K562 (cell line): ENCODE measurements around the gene CYP17A1. TPM values are rescaled to one million over a fixed set of nuclear protein-coding genes. Genes with fewer than 3 reads are reported as not detected.
A peak's percentile ranks its signal among the peaks of the same experiment; 100 is the strongest.

Experiments used
- ATAC-seq: fragments of 200-7000 bp; cut with Tn5 transposase; 3 replicates; pipeline ENCODE4 v1.9.1; 2020; ENCODE audit warnings: moderate library complexity
- BruUV-seq: library from RNA; stranded (reverse); fragments of 400-500 nt; replicated peaks from 2 replicates; lab custom pipeline; 2021; lab: Mats Ljungman, UMichigan
- CTCF ChIA-PET: fragments of 300-600 bp; formaldehyde crosslinking; extraction: SDS; loops from one replicate; lab custom pipeline; 2021; ENCODE audit warnings: low intra/inter-chr PET ratio; lab: Yijun Ruan, JAX
- POLR2A ChIA-PET: fragments of 300-600, 350-650 bp; sonication (Branson Sonifier 250); formaldehyde crosslinking; extraction: SDS; loops from one replicate; lab custom pipeline; 2021; ENCODE audit warnings: antibody characterized with exemption, inconsistent platforms; lab: Yijun Ruan, JAX
- DNase-seq, 4 experiments: peaks; one replicate each; pipeline versions ENCODE4 v3.0.0 to v3.0.0-alpha.2; 2011 to 2018; ENCODE audit warnings: low spot score in 3 of 4, mixed read lengths in 3 of 4; ENCODE audit errors: extremely low read depth in 1 of 4
- FAIRE-seq: peaks from 2 replicates; lab custom pipeline; 2011; peaks lifted over from hg19 to GRCh38; lab: Jason Lieb, UNC
- H2AFZ ChIP-seq: 2 replicates; pipeline ENCODE4 v1.6.0; 2011; ENCODE audit warnings: low read depth, low read length, control low read depth, inconsistent platforms
- H3K27ac ChIP-seq: fragments of 200-600 bp; 3 replicates; pipeline ENCODE4 v1.8.0; 2011; ENCODE audit warnings: low read depth, mild to moderate bottlenecking, control low read depth, inconsistent platforms, low read length, moderate library complexity, mixed read lengths; ENCODE audit errors: extremely low read depth
- H3K27me3 ChIP-seq, 2 experiments: fragments of 300-600 bp in 1 of 2; 2 replicates in 1 of 2; 3 replicates in 1 of 2; pipeline versions ENCODE4 v1.6.0 to v1.8.0; 2011; ENCODE audit warnings: inconsistent platforms in 2 of 2, low read length in 2 of 2, mild to moderate bottlenecking in 1 of 2, mixed read lengths in 1 of 2, moderate library complexity in 1 of 2; ENCODE audit not compliant: control insufficient read depth in 2 of 2, insufficient read depth in 2 of 2
- H3K36me3 ChIP-seq: fragments of 300-600 bp; 3 replicates; pipeline ENCODE4 v1.8.0; 2011; ENCODE audit warnings: mild to moderate bottlenecking, low read length, inconsistent platforms; ENCODE audit not compliant: control insufficient read depth, insufficient read depth
- H3K4me1 ChIP-seq, 2 experiments: fragments of 200-600 bp in 1 of 2; replicated peaks in 1 of 2; 2 replicates in 1 of 2; 3 replicates in 1 of 2; pipeline versions ENCODE4 v1.5.1 to v1.8.0; 2011; ENCODE audit warnings: inconsistent platforms in 2 of 2, low read length in 2 of 2, mild to moderate bottlenecking in 1 of 2, mixed read lengths in 1 of 2, moderate library complexity in 1 of 2; ENCODE audit not compliant: control insufficient read depth in 2 of 2, insufficient read depth in 2 of 2
- H3K4me2 ChIP-seq: 2 replicates; pipeline ENCODE4 v1.6.1; 2011; ENCODE audit warnings: low read length, control low read depth, inconsistent platforms, mixed read lengths; ENCODE audit not compliant: insufficient read depth
- H3K4me3 ChIP-seq: fragments of 200-600 bp; sonication (generic), shearing (Covaris generic); 2 replicates; pipeline ENCODE4 v1.5.1; 2016; ENCODE audit warnings: control low read depth, inconsistent platforms
- H3K79me2 ChIP-seq: fragments of 200-600 bp; 3 replicates; pipeline ENCODE4 v1.8.0; 2011; ENCODE audit warnings: low read length, inconsistent platforms; ENCODE audit not compliant: control insufficient read depth, insufficient read depth
- H3K9ac ChIP-seq, 2 experiments: 2 replicates each; pipeline versions ENCODE4 v1.6.0 to v1.6.1; 2011; ENCODE audit warnings: low read depth in 2 of 2, low read length in 2 of 2, control low read depth in 1 of 2, inconsistent platforms in 1 of 2, mild to moderate bottlenecking in 1 of 2, mixed read lengths in 1 of 2; ENCODE audit not compliant: insufficient read depth in 1 of 2
- H3K9me1 ChIP-seq: one replicate; pipeline ENCODE4 v1.6.0; 2011; ENCODE audit warnings: inconsistent platforms, mild to moderate bottlenecking, low read length, moderate library complexity; ENCODE audit not compliant: control insufficient read depth, insufficient read depth
- H3K9me3 ChIP-seq: replicated peaks from 2 replicates; pipeline ENCODE4 v1.5.1; 2011; ENCODE audit warnings: low read depth, low read length, inconsistent platforms; ENCODE audit not compliant: control insufficient read depth, insufficient read depth
- H4K20me1 ChIP-seq: replicated peaks from 2 replicates; pipeline ENCODE4 v1.6.1; 2011; ENCODE audit warnings: low read length, inconsistent platforms, mixed read lengths; ENCODE audit not compliant: control insufficient read depth, insufficient read depth
- CEBPG ChIP-seq, 3 experiments: fragments of 200-800 bp in 1 of 3; sonication (Bioruptor generic) in 1 of 3; sonication (generic) in 1 of 3; formaldehyde crosslinking in 1 of 3; IDR thresholded peaks in 2 of 3; conservative IDR thresholded peaks in 1 of 3; 2 replicates each; pipeline versions ENCODE4 v1.6.1 to v1.8.0; 2016 to 2022; ENCODE audit warnings: missing compliant biosample characterization in 2 of 3, missing genetic modification characterization in 2 of 3, mild to moderate bottlenecking in 1 of 3, missing genetic modification reagents in 1 of 3
- NUFIP1 ChIP-seq: fragments of 450-650 bp; IDR thresholded peaks from 2 replicates; pipeline ENCODE4 v1.6.1; 2018; ENCODE audit not compliant: partially characterized antibody
- TRIM24 ChIP-seq, 2 experiments: fragments of 450-650 bp; IDR thresholded peaks; 2 replicates each; pipeline ENCODE4 v1.6.1; 2016
- ZNF146 ChIP-seq: IDR thresholded peaks from one replicate; pipeline ENCODE4 v1.6.1; 2018; ENCODE audit warnings: missing compliant biosample characterization; ENCODE audit not compliant: unreplicated experiment
- WGBS: fragments of 100-300 bp; shearing (Covaris generic); methylation state at CpG from one replicate; pipeline ENCODE4 v1.1.6; 2016; ENCODE audit warnings: low coverage, mixed read lengths; ENCODE audit not compliant: insufficient coverage; ENCODE audit errors: missing lambda C conversion rate; 5-methylcytosine and 5-hydroxymethylcytosine counted together
- in situ Hi-C: fragments of 300-500 bp; cut with MboI; formaldehyde crosslinking; loops from 4 replicates; pipeline ENCODE4 v1.15.0; 2018; ENCODE audit warnings: inconsistent platforms, mixed read lengths
- intact Hi-C: fragments of 100-400 bp; cut with micrococcal nuclease; formaldehyde crosslinking; loops from 2 replicates; pipeline ENCODE4 v1.14.2; 2022
- polyA plus RNA-seq, 8 experiments: library from polyadenylated mRNA; depleted of rRNA in 4 of 8; stranded (reverse) in 5 of 8; unstranded in 3 of 8; fragments of >200 nt; fragmentation: Nextera tagmentation in 2 of 8; fragmentation: Illumina TruSeq in 1 of 8; extraction: Ambion mirVana in 2 of 8; extraction: Trizol in 1 of 8; gene quantifications; 2 replicates each; pipeline versions ENCODE4 v1.2.1 to v1.2.3, GENCODE V29; 2011 to 2014; ENCODE audit warnings: inconsistent platforms in 1 of 8, missing spikeins in 1 of 8
- total RNA-seq, 7 experiments: library from RNA; depleted of rRNA in 6 of 7; stranded (reverse); fragments of >200 nt in 6 of 7; fragmentation: Illumina TruSeq in 2 of 7; extraction: Trizol in 2 of 7; gene quantifications; 2 replicates each; pipeline versions ENCODE4 v1.2.1 to v1.2.3, GENCODE V29; 2011 to 2021; ENCODE audit warnings: low replicate concordance in 1 of 7
- TF ChIP-seq, protein P1 (sequence below), 2 experiments: fragments of 450-650 bp in 1 of 2; sonication (generic) in 1 of 2; formaldehyde crosslinking in 1 of 2; IDR thresholded peaks in 1 of 2; conservative IDR thresholded peaks in 1 of 2; 2 replicates each; pipeline versions ENCODE4 v1.6.1 to v1.8.1; 2016 to 2023; ENCODE audit warnings: mild to moderate bottlenecking in 2 of 2, moderate library complexity in 2 of 2, inconsistent platforms in 1 of 2, missing genetic modification reagents in 1 of 2

CYP17A1 gene
- total and polyA plus RNA-seq, 9 of the 15 experiments (the other 6 are each of a cell fraction or from before 2014, with no cell fraction given): 2.3 TPM; not detected in 8

DNA sequence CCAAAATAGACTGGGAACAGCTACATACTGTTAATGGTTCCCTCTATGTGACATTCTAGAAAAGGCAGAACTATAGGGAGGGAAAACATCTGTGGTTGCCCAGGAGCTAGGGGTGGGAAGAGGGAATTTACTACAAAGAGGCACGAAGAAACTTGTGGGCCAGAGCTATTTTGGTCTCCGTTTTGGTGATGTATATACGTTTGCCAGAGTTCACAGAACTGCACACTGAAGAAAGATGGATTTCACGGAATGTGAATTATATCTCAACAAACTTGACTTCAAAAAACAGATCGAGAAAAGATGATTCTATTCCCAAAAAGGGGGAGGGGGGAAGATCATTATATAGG, 31.7 kb upstream of the CYP17A1 start:
- H4K20me1 ChIP-seq: no peaks in the 10 kb centered on the region
- H2AFZ ChIP-seq: no peak overlapping the region

GRCh38 chr10:102865620-102866019, 28.4 kb upstream of the CYP17A1 start:
- H4K20me1 ChIP-seq: no peaks in the 10 kb centered on the region
- no peaks in the 10 kb centered on the region for H3K9me3 ChIP-seq
- FAIRE-seq (no peak), ATAC-seq (no peak), DNase-seq (no peak)
- H3K27me3 ChIP-seq: no peaks in the 10 kb centered on the region
- in situ Hi-C loops: no loop called here
- H3K9me1 ChIP-seq: no peaks in the 10 kb centered on the region
- H3K36me3 ChIP-seq: peaks cover 8% of the 10 kb centered on the region; the same call in 2 of the 3 replicates
- ChIA-PET CTCF (no interaction called here), POLR2A (interaction anchor here (0.6 to 1.3 kb wide), 2 partner anchors 9 to 285 kb away, joined by 3 to 4 read pairs; no protein-coding TSS in a partner anchor)
- H2AFZ ChIP-seq: no peak overlapping the region
- intact Hi-C loops: no loop called here
- no peaks in the 10 kb centered on the region for H3K4me1 ChIP-seq
- no peak overlapping the region for H3K9ac ChIP-seq
- no peak overlapping the region for H3K27ac ChIP-seq
- H3K4me3 ChIP-seq: no peak overlapping the region
- H3K4me2 ChIP-seq: no peak overlapping the region
- H3K79me2 ChIP-seq: no peaks in the 10 kb centered on the region
- BruUV-seq: no TSS peak
- no peak for TF ChIP-seq CEBPG (CRISPR knock-in tag; IDR thresholded peaks at IDR 0.05)
- peak; percentile 61; a peak in 3 of 4 replicates for TF ChIP-seq CEBPG (tag; conservative IDR thresholded peaks at IDR 0.05 in 1 of 2, IDR thresholded peaks at IDR 0.05 in 1 of 2)
- no peak for TF ChIP-seq NUFIP1
- TF ChIP-seq, protein P1, sequence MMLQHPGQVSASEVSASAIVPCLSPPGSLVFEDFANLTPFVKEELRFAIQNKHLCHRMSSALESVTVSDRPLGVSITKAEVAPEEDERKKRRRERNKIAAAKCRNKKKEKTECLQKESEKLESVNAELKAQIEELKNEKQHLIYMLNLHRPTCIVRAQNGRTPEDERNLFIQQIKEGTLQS (IDR thresholded peaks at IDR 0.05): peak; percentile 54
- TF ChIP-seq, protein P1 (CRISPR knock-in tag; conservative IDR thresholded peaks at IDR 0.05): no peak
- TF ChIP-seq TRIM24 (IDR thresholded peaks at IDR 0.05): peak; percentile 77 to 83
- 60% methylated on average over 2 of the region's 3 CpGs for WGBS

More for the DNA sequence above, 31.7 kb upstream of the CYP17A1 start:
- in situ Hi-C loops: no loop called here
- H3K36me3 ChIP-seq: peaks cover 2% of the 10 kb centered on the region; the same call in 1 of the 3 replicates
- BruUV-seq: no TSS peak
- no peak for TF ChIP-seq ZNF146
- H3K9ac ChIP-seq: no peak overlapping the region
- H3K27ac ChIP-seq: no peak overlapping the region
- WGBS: 96% methylated on average over 4 of the region's 5 CpGs
- no peak for FAIRE-seq
- ChIA-PET CTCF (no interaction called here), POLR2A (no interaction called here)
- no peak overlapping the region for H3K4me3 ChIP-seq
- H3K4me1 ChIP-seq: no peaks in the 10 kb centered on the region; a peak in 3 of 5 replicates
- no peaks in the 10 kb centered on the region for H3K9me1 ChIP-seq
- DNase-seq: no peak
- H3K9me3 ChIP-seq: no peaks in the 10 kb centered on the region
- no peaks in the 10 kb centered on the region for H3K79me2 ChIP-seq
- intact Hi-C loops: no loop called here
- no peaks in the 10 kb centered on the region for H3K27me3 ChIP-seq
- no peak overlapping the region for H3K4me2 ChIP-seq
- ATAC-seq: no peak
